Stimulated activated CD4-positive, alpha-beta T cell treated with anti-CD3 and anti-CD28 coated beads, Interleukin-1b, Interleukin-23, amount 100 ng/mL, for 4 hours (primary cell): ENCODE results near the gene DOCK6.

Source experiments
- DNase-seq, 2 donors: peaks; one replicate each; pipeline ENCODE4 v3.0.0-alpha.2; 2020; ENCODE audit warnings: low read depth in 2 of 2

Gene DOCK6

DNA sequence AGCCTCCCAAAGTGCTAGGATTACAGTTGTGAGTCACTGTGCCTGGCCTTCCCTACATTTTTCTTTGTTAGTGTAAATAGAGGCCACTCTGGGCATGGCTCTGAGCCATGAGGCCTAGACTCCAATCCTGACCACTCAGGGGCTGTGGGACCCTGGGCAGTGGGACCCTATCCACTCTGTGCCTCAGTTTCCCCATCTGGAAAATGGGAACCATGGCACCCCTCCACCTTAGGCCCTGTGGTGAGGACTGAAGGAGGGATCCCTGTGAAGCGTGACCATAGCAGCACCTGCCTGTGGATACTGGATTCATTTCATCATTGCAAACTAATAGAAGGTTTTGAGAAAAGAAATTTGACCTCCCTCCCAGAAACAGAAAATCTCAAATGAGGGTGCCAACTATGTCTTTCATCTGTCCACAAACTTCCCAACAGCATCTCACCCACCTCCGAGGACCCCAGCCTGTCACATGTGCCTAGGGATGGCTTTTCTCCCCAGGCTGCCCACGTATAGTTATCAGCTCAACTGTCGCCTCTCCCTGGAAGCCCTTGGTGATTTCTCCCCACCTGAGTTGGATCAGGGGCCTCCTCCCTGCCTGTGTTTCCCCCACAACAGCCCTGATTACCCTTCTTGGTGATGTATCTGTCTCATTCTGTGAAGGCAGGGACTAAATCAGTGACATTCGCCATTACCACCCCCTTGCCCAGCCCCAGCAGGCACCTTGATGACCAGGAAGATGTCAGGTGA lies 17.3 kb downstream of the DOCK6 start:
- DNase-seq = no peak

DNA sequence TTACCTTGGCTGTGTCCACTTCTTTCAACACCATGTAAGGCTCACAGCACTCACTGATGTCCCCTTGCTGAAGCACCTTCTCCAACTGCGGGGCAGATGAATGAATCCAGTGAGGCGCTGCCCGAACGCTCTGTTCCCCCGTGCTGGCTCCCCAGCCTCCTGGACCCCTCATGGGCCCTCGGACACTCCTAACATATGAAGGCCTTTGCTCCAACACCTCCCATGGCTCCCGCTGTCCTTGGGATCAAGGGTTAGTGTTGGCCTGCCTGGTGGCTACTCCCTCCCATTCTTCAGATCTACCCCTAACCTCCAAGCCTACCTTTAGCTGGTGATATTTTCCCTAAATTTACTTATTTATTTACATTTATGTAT lies 18.5 kb downstream of the DOCK6 start:
- DNase-seq = no peak

GRCh38 chr19:11242864-11243797 lies 19.2 kb downstream of the DOCK6 start:
- peak; percentile 76 to 90 for DNase-seq

DNA sequence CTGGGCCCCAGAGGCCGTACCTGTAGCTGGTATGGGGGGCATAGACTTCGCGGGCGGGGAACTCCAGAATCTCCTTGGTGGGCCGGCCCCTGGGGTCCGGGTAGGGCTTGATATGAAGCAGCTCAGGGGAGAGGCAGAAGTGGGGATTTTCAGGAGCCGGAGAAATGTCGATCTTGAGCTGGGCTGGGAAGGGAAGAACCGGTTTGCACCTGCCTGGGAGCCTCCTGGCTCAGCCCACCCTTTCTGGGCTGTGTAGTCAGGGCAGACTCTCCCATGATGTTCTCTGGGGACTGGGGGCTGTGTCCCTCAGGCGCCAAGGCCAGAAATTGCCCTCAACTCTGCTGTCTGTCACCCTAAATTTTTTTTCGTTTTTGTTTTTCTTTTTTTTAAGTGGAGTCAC lies 20.3 kb downstream of the DOCK6 start:
- DNase-seq = no peak

DNA sequence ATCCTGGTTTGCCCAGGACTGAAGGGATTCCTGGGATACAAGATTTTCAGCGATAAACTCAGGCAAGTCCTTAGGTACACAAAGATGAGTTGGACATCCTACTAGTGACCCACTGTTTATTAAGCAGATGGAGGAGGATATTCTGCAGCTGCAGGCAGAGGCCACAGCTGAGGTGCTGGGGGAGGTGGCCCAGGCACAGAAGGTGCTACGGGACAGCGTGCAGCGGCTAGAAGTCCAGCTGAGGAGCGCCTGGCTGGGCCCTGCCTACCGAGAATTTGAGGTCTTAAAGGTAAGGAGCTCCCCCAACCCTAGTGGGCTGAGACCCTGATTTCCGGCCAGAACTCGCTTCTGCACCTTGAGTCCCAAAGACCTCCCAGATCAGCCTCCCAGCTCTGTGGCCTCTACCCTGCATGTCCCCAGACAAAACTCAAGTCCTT lies 22.3 kb downstream of the DOCK6 start:
- DNase-seq = no peak

GRCh38 chr19:11239377-11240000 lies 22.8 kb downstream of the DOCK6 start, which contains the start of gene ANGPTL8:
ANGPTL8 (plus strand) TSS chr19:11239619; CDS start chr19:11239638, 19 bp downstream.
- no peak for DNase-seq

- no peak for DNase-seq
These were observed 23.4 kb downstream of the DOCK6 start for GRCh38 chr19:11238781-11239376.

GRCh38 chr19:11238041-11238440 lies 24.3 kb downstream of the DOCK6 start:
- no peak for DNase-seq

- DNase-seq = no peak
These were observed 25.0 kb downstream of the DOCK6 start for GRCh38 chr19:11237321-11237720.

- no peak for DNase-seq
These were observed 25.7 kb downstream of the DOCK6 start for GRCh38 chr19:11236324-11237301.

- DNase-seq = no peak
These were observed 27.7 kb downstream of the DOCK6 start for GRCh38 chr19:11234486-11235075.

DNA sequence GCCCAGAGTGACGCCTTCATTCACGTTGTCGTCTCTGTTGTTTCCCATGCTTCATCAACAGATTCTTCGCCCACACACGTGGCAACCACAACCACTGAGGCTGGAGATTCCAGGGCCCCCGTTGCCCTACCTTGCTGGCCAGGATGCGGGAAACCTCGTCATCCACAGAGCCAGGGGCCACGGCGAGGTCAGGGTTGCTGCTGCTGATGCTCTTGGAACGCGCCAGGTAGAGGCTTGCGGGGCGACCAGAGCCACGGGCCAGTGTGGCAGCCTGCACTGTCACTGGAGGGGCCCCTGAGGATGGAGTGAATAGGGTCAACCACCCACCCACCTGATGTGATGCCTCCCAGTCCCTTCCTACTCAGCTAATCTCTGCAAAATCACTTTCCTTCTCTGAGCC lies 29.3 kb downstream of the DOCK6 start:
- no peak for DNase-seq

DNA sequence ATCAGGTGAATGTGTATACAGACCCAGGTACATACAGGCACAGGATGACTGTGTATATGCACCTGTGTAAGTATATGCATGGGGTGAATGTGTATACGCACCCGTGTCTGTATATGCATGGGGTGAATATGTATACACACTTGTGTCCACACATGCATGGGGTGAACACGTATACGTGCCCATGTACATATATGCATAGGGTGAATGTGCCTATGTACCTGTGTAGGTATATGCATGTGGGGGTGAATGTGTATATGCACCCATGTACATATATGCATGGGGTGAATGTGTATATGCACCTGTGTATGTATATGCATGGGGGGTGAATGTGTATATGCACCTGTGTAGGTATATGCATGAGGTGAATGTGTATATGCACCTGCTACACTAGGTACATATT lies 29.8 kb downstream of the DOCK6 start:
- DNase-seq = no peak

- no peak for DNase-seq
These were observed 31.5 kb downstream of the DOCK6 start for GRCh38 chr19:11230621-11231386.

DNA sequence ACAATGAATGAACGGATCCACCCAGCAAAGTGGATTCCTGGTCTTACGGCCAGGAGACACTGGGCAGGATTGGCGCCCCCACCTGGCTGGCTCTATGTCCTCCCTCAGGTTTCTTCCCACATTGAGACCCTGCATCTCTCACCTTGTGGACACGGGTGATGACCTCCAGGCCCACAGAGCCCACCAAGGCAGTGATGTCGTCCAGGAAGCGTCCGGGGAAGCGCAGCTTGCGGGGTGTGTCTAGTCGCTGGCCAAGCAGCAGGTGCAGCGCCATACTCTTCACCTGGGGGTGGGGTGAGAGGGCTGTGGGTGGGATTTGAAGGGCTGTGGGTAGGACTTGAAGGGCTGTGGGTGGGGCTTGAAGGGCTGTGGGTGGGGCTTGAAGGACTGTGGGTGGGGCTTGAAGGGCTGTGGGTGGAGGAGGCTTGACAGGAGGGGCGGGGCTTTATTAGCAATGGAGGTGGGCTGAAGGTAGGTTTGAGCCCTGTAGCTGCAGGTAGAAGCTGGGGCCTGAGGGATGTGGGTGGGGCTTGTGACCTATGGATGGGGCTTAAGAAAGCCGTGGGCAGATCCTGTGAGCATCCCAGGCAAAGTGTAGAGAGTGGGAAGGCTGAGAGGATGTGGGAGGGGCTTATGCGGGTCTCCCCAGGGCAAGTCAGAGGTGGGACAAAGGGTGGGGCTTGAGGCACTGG lies 35.0 kb downstream of the DOCK6 start:
- no peak for DNase-seq

GRCh38 chr19:11226716-11227166 lies 35.6 kb downstream of the DOCK6 start:
- DNase-seq = no peak

DNA sequence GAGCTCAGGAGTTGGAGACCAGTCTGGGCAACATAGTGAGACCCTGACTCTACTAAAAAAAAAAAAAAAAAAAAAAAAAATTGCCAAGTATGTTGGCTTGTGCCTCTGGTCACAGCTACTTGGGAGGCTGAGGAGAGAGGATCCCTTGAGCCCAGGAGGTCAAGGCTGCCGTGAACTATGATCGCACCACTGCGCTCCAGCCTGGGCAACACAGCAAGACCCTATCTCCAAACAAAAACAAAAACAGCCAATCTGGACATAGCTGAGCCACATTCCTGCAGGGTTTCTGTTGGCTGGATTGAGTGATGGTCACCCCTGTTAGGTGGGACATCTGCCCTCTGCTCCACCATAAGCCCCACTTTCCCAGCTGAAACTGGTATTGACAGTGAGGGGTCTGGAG lies 36.5 kb downstream of the DOCK6 start:
- DNase-seq = no peak

DNA sequence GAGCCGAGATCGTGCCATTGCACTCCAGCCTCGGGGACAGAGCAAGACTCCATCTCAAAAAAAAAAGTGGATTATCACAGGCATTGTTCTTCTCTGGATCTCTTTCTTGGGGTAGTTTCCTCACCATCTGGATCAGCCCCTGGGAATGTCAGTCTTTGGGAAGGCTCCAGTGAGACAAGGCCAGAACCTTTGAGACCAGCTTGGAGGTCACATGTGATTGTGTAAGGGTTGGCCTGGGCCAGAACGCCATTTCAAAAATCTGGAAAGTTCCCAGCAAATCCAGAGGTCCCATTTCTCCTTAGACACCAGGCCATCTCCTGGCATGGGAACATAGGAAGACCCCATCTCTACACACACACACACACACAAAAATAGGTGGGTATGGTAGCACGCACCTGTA lies 37.2 kb downstream of the DOCK6 start:
- DNase-seq = no peak

GRCh38 chr19:11224429-11224828 lies 37.9 kb downstream of the DOCK6 start:
- no peak for DNase-seq
